GM18861 (cell line): ENCODE data around the gene SEMA3C.

ENCODE experiments used
- ATAC-seq: cut with Tn5 transposase; IDR thresholded peaks from one replicate; pipeline ENCODE4 v1.9.1; 2021; ENCODE audit not compliant: unreplicated experiment

SEMA3C gene

DNA sequence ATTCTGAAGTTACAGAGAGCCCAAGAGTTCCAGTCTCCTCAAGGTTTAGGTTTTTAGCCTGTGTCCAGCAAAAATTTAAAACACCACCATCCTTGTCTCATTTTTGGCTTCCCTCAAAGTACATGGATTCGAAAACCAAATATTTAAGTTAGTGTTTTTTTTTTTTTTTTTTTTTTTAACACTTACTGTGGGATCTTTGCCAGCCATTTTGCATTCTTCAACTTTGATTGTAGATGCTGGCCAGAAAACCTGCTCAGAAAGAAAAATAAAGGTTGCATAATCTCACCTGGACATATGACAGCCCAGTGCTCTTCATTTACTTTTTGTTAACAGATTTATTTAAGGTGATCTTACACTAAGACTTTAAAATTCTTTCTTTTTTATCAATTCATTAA, 91.6 kb downstream of the SEMA3C start:
- ATAC-seq: no peak

DNA sequence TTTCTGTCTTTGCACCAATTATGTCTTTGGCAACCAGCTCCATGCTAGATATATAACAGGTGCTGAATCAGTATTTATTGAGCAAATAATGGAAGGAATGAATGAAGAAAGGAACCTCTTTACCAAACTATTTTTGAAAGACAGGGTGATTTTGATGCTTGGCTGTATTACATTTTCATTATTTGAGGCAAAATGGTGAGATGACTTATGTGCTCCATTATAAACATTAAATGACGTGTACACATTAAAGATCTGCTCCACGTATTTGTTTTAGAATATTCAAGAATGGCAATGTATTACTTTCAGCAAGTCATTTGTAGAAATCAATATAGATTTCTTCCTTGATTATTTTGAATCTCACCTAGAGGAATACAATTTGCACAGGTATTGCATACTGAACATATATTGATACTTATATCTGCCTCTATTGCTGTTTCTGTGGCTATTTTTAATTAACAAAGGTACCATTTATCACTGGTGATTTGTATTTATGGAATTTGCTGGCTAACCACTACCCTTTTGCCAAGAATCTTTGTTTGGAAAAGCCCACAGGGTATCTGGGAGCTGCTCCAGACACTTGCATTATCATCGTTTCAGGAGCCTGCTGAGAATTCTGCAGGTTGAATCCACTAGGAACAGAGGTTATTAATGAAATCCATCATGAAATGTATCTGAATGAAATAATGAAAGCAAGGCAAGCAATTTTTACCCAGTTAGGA, 92.2 kb downstream of the SEMA3C start:
- ATAC-seq: no peak

DNA sequence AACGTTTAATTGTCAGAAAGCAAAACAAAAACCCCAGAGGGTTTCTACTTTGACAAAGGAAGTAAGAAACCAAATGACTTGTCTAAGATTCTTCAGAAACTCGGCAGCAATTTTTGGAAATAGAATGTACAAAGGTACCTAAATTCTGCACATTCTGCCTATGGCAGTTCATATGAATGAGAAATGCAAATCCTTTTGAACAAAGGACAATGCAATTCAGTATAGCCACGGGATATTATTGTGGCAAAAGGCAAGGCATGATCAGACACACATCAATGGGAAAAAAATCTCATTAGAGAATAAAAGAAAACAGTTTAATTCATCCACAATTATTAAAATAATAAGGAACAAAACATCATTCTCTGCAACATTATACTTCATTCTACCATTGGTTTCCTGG, 93.4 kb downstream of the SEMA3C start:
- ATAC-seq: no peak

DNA sequence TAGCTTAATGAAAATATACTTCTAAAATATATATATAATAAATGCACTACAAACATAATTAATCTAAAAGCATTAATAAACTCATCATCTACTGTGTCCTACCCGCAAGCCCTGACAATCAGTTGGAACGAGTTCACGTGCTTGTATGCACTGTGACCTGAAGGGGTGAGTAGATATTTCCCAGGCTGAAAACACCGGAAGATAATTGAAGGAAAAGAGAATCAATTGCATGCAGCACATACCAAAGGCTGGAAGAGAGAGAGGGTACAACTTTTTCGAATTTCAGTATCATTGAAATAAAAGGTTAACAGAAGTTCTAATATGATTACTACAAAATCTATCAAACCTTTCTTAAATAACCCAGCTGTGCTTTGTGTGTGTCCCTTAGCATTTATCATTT, 94.6 kb downstream of the SEMA3C start:
- no peak for ATAC-seq

DNA sequence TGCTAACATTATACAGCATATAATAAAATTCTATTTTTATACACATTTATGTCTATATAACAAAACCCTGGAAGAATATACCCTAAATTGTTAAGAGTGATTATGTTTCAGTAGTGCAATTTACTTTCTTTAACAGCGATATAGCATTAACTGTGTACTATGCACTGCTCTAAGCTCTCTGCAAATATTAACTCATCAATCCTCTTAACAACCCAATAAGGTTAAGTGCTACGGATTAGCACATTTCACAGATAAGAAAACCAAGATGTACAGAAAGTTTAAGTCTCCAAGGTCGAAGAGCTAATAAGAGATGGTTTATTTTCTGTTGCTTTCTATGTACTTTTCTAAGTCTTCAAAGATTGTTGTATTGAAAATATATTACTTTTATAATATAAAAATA, 95.8 kb downstream of the SEMA3C start:
- no peak for ATAC-seq

DNA sequence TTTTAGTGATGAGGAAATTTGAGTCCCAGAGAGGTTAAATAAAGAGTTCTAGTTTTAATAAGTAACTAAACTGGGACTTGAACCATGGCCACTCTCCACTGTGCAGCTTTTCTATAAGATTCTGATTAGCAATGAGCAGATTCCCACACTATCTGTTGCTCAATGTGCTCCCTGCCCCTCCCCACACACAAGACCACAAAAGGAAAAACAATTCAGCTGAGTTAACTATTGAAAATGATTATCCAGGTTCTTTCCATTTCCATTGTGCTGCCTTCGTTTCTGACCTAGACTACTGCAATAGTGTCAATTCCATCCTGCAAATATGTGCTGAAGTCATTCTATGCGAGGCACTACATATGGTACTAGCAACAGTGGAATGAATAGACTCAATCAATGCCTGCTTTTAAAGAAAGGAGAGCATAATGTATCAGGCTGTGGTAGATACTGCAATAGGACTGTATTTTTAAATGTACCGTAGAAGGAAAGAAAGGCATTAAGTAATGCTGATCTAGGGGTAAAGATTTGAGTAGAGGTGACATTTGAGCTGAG, 97.0 kb downstream of the SEMA3C start:
- ATAC-seq: no peak

DNA sequence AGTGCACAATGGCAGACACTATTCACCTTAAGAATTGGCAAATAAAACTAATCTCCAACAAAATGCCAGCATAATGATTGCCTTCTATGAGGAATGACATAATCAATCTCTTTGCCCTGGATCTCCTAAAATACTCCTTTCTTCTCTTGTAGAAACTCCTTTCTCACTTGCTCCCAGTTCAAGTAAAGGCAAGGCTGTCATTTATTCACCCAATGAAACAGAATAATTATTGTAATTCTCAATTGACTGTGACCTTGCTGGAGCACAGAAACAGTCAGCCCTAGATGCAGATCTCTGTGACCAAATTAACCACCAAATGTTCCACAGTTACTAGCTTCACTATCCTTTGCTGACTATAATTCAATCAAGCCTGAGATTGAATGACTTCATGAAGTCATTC, 99.3 kb downstream of the SEMA3C start:
- no peak for ATAC-seq

DNA sequence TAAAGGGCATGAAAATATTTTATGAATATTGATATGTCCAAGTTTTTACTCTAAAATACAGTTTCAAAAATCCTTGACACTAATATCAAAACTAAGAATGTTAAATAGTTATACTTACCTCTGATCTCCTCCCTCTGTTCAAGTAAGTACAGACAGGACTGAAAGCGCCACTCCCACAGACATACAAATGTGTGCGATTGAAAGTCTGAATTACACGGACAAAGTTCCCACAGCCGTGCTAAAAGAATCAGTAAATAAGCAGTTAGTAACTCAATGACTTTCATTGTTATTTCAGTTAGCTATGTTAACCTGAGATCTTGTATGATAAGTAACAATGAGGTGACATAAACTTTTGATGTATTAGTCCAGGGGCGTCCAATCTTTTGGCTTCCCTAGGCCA, 100.7 kb downstream of the SEMA3C start:
- ATAC-seq: no peak

DNA sequence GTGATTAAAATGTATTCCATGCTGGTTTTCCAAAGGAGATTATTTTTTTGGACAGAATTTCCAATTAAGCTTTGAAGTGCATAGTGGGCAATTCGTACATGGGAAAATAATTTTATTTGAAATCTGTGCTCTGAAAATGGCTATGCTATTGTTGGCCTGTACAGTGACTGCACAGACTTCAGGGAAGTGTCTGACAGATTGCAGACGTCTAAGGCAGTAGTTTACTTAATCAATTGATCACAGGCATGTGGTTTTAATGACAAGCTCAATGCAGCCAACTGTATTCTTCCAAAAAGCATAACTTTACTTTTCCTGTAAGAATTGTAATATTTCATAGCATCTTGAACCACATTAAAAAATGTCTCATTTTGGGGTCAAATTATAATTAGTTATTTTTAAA, 102.0 kb downstream of the SEMA3C start:
- no peak for ATAC-seq

DNA sequence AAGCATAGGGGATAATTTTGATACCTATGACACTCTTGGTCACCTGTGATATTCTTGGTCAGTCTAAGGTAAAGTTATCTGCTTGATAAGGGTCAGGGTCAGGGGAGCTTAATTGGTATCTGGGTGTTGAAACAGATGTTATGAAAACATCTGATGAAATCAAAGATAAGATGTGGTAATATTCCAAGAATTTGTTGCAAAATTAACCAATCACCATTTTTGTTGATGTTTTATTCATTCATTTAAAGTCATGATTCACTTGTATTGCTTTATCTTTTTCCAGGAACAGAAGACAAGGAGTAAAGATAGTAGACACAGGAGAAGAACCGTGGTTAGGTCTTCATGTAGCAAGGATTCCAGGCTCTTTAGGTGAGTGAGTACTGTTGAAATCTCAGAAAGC, 103.1 kb downstream of the SEMA3C start:
- ATAC-seq: no peak

DNA sequence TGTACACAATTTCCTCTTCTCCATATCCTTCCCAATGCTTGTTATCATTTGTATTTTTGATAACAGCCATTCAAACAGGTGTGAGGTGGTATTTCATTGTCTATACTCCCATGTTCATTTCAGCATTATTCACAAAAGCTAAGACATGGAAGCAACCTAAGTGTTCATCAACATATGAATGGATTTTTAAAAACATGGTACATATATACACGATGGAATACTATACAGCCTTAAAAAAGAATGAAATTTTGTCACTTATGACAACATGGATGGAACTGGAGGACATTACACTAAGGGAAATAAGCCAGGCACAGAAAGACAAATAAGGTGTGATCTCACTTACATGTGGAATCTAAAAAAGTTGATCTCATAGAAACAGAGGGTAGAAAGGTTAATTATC, 109.3 kb downstream of the SEMA3C start:
- no peak for ATAC-seq

DNA sequence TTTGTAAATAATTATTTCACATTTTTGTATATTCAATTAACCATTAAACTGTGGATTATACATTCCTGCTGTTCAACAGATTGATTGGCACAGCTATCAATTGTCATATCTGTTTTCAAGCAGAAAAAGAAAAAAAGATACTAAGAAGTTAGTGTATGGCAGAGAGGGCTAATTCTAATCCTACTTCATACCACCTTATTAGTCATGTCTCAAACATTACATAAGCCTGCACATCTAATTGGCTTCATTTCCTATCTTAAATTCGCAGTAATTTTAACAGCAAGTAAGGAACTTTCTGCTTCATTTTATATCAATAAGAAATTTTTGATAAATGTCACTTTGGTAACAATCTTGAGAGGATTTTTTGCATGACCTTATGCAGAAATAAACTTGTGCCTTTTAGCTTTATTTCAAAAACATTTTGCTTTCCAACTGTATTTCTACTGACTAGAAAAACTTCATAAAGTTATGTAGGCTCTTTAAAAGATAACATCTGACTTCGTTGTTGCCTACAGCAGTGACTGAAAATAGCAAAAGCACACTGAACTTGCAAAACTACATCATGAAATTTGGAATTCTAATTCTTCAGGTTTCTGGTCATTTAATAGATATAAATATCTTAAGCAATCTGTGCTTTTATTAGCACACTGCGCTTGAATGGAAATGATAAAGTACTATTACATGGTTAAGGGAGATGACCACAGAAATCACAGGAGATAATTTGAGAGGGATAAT, 111.5 kb downstream of the SEMA3C start:
- ATAC-seq: no peak

DNA sequence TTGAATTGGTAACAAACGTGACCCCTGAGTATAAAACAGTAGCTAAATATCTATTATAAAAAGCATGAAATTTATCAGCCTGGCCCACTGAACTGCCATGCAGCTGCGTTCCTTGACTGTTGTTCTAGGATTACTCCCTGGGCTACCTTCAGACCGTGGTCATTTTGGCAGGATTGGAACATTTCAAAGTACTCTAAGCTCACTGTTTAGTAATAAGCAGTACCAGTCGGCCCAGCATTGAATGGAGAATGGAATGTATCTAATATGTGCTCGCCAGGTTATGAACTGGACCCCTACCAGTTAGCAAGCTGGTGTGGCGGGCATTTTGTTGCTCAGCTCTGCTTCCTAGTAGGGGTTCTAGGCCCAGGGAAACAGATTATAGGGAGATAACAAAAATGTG, 112.2 kb downstream of the SEMA3C start:
- ATAC-seq: no peak

DNA sequence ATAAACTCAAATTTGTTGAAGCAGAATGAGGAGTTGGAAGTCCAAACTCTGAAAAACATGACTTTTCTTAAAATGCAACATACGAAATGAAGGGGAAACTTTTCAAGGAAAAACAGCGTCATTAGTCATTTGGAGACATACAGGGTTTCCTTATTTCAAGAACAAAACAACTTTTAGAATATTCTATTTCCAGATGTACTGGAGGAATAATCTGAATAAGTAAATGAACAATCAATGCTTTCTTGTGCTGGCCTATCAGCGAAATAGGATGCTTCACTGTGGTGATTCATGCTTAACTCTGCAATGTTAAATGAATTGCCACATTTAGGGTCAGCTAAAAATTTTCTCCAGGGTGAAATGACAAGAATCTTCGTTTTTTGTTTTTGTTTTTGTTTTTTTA, 114.3 kb downstream of the SEMA3C start:
- no peak for ATAC-seq

DNA sequence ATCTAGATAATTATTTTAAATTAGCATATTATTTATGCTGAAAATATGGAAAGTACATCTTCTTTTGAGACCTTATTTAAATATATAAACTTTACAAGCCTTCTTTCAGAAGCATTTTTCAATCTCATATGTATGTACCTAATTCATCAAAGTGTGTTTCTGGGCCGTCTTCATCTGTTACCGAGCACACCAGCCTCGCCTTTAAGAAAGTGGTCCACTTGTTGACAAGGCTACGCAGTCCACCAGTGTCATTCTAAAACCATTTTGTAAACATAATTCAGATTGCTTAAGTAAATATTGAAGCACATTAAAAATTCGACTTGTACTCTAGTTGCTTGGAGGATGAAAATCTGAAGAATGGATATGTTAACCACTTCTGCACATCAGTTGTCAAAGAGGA, 116.3 kb downstream of the SEMA3C start:
- no peak for ATAC-seq

DNA sequence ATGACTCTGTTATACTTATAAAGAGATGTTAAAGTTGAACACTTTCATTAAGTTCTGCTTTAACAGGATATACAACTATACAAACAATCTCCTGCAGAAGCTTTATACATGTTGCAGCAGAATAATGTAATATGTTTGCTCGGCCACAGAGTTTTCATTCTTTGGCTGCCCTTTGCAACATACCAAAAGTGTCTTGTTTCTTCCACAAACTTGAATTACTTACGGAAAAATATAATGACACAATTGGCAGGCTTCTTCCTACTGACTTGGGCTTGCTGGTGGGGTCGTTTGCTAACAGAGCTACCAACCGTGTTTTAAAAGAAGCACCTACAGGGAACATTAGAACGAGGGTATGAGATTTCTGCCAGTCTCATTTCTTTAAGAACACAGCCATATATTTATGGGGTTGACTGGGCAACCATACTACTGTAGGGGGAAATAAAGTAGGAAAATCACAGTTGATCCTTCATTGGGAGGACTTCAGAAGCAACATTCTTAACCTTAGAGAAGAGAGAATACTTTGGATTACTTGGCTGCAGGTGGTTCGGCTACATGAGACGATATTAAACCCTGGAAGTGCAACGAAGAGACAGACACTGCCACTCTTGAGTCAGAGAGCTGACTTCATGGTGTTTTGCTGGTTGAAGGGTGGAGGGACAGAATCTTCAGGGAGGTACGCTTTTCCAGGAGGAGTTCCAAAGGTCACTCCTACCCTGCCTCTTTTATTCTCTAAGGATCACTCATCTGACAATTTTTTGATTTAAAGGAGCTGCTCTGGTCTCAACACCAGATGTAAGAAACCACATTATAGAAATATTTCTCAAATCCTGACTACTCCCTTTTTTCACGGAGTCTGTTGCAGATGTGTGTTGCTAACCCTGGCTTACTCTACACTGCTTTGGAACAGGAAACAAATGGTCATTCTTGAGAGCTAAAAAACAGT, 123.9 kb downstream of the SEMA3C start:
- ATAC-seq: no peak

DNA sequence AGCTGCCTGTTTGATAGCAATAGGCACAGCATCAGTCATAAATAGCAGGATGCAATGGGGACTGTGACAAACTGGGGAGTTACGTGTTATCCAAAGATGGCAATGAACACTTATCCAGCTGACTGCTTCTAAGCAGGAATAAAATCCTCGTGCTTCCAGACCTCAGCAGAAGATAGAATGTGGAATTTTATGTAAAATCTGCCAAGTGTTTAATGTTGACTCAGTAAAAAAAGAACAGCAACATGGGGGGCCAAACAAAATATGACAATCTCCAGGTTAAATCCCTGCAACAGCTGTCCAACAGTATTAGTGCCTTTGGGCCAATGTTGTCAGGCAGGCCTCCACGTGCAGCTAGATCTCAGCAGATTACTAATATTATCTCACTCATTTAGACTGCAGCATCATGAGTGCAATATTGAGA, 127.3 kb downstream of the SEMA3C start:
- ATAC-seq: no peak

DNA sequence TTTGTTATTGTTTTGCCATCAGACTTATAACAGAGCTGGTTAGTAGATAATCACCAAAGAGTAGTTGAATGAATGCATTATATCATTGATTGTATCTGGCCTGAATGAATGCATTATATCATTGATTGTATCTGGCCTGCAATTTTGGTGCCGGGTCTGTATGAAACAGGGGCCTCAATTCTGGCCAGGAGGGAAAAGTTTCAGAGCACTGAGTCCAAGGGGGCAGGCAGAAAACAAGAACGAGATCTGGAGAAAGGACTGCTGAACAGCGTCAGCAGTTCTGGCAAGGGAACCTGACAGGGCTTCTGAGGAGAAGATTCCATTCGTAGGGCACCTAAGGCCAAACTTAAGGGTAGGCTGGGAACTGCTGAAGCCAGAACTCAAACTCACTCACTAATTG, 128.0 kb downstream of the SEMA3C start:
- ATAC-seq: no peak

DNA sequence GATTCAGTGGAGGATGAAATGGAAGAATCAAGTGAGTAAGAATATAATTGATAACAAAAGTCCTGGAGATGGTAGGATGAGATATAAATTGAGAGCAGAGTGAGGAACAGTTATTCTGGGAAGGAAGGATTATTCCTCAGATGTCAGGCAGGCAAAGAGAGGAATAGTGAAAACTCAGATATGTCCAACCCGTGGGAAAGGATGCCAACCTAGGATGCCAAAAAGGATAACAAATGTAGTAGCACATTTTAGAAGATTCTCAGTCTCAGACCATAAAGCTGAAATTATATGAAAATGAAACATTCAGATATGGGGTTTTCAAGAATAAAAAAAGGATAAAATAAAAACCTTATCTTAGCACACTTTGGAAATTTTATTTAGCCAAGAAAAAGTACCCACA, 131.1 kb downstream of the SEMA3C start:
- ATAC-seq: no peak

DNA sequence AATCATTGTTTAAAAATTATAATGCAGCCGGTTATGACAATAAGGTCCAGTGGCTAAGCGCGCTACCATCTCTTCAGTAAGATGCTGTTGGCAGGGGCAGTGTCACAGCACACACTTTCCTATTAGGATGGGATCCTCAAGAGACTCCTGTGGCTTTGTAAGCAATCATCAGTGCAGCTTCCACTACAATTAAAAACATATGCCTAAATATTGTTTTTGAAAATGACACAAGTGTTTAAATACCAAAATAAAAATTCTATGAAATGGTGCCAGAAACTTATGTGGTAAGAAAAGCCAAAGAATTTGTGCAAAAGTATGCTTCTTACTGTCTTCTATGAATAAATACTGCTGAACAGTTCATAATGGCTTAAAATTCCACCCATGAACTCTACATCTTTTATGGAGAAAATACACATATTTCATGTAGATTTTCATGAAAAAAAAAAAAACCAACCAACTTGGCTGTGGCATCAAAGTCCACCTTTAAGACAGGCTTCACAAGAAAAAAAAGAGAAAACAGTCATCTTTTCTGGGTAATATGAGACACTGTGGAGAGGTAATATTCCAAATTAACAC, 132.8 kb downstream of the SEMA3C start:
- no peak for ATAC-seq

DNA sequence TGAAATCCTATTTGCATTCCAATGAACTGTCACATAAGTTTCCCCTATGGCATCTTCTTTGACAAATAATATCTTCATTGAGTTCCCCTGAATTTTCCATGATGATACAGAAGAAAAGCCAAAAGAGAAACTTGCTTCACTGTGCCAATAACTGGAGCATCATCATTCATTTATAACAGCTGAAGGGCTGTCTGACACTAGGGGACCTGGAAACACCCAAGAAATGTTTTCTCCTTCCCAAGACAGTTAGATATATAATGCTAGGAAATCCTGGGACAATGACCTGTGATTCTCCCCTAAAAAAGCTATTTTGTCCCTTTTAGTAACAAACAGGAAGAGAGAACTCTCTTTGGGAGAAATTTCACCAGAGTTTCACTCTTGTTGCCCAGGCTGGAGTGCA, 133.6 kb downstream of the SEMA3C start:
- no peak for ATAC-seq
